Hepatocyte (in vitro differentiated cells): ENCODE data around the gene HPCAL1. TPM values are rescaled to one million over a fixed set of nuclear protein-coding genes. Genes with fewer than 3 reads are reported as not detected.

ENCODE experiments used
- DNase-seq: peaks from one replicate; pipeline ENCODE4 v3.0.0-alpha.2; 2016; ENCODE audit warnings: low spot score
- H2AFZ ChIP-seq: fragments of 200-600 bp; sonication (generic); 2 replicates; pipeline ENCODE4 v1.6.0; 2016; ENCODE audit warnings: antibody characterized with exemption, mild to moderate bottlenecking
- H3K27ac ChIP-seq: fragments of 200-600 bp; sonication (generic); 2 replicates; pipeline ENCODE4 v1.5.1; 2016; ENCODE audit warnings: mild to moderate bottlenecking
- H3K27me3 ChIP-seq: fragments of 200-600 bp; sonication (generic); 2 replicates; pipeline ENCODE4 v1.6.1; 2016
- H3K36me3 ChIP-seq: fragments of 200-600 bp; sonication (generic); replicated peaks from 2 replicates; pipeline ENCODE4 v1.5.1; 2016; ENCODE audit warnings: low read depth; ENCODE audit not compliant: insufficient read depth
- H3K4me1 ChIP-seq: fragments of 200-600 bp; sonication (generic); 2 replicates; pipeline ENCODE4 v1.5.1; 2016; ENCODE audit warnings: mild to moderate bottlenecking, moderate library complexity; ENCODE audit not compliant: insufficient read depth
- H3K4me2 ChIP-seq: fragments of 200-600 bp; sonication (generic); 2 replicates; pipeline ENCODE4 v1.6.0; 2016
- H3K4me3 ChIP-seq: fragments of 200-600 bp; sonication (generic); 2 replicates; pipeline ENCODE4 v1.5.1; 2016; ENCODE audit warnings: mild to moderate bottlenecking
- H3K79me2 ChIP-seq: fragments of 200-600 bp; sonication (generic); 2 replicates; pipeline ENCODE4 v1.6.0; 2017; ENCODE audit warnings: mild to moderate bottlenecking
- H3K9me2 ChIP-seq: fragments of 200-600 bp; sonication (generic); replicated peaks from 2 replicates; pipeline ENCODE4 v1.6.0; 2017; ENCODE audit warnings: mild to moderate bottlenecking; ENCODE audit not compliant: insufficient read depth
- H3K9me3 ChIP-seq: fragments of 200-600 bp; sonication (generic); 2 replicates; pipeline ENCODE4 v1.5.1; 2016; ENCODE audit warnings: low read depth, mild to moderate bottlenecking
- H4K20me1 ChIP-seq: fragments of 200-600 bp; sonication (generic); 2 replicates; pipeline ENCODE4 v1.6.0; 2016; ENCODE audit warnings: mild to moderate bottlenecking; ENCODE audit not compliant: insufficient read depth, poor library complexity, severe bottlenecking
- EZH2 ChIP-seq: fragments of 200-600 bp; sonication (generic); IDR thresholded peaks from 2 replicates; pipeline ENCODE4 v1.6.1; 2016; ENCODE audit warnings: antibody characterized with exemption, mild to moderate bottlenecking, borderline replicate concordance
- EZH2phosphoT487 ChIP-seq: fragments of 200-600 bp; sonication (generic); IDR thresholded peaks from one replicate; pipeline ENCODE4 v1.6.1; 2018; ENCODE audit warnings: antibody characterized with exemption, mild to moderate bottlenecking, low read depth, moderate library complexity; ENCODE audit not compliant: unreplicated experiment, severe bottlenecking
- WGBS: methylation state at CpG from one replicate; pipeline ENCODE4 v1.1.6; 2016; ENCODE audit warnings: low lambda C conversion rate; ENCODE audit errors: missing lambda C conversion rate; 5-methylcytosine and 5-hydroxymethylcytosine counted together
- polyA plus RNA-seq: library from polyadenylated mRNA; unstranded; fragments of >200 nt; fragmentation: Nextera tagmentation; extraction: Ambion mirVana; gene quantifications from 2 replicates; pipeline ENCODE4 v1.2.1, GENCODE V29; 2016
- total RNA-seq: library from RNA; depleted of rRNA; stranded (reverse); fragments of >200 nt; gene quantifications from 2 replicates; pipeline ENCODE4 v1.2.3, GENCODE V29; 2014
- TF ChIP-seq, protein P1 (sequence below): fragments of 200-600 bp; sonication (generic); IDR thresholded peaks from 2 replicates; pipeline ENCODE4 v1.5.1; 2016; ENCODE audit warnings: antibody characterized with exemption, mild to moderate bottlenecking; ENCODE audit not compliant: poor library complexity

HPCAL1 gene
- total and polyA plus RNA-seq, 2 experiments from 2014 or later: 22.5 to 39.1 TPM

- TF ChIP-seq, protein P1, sequence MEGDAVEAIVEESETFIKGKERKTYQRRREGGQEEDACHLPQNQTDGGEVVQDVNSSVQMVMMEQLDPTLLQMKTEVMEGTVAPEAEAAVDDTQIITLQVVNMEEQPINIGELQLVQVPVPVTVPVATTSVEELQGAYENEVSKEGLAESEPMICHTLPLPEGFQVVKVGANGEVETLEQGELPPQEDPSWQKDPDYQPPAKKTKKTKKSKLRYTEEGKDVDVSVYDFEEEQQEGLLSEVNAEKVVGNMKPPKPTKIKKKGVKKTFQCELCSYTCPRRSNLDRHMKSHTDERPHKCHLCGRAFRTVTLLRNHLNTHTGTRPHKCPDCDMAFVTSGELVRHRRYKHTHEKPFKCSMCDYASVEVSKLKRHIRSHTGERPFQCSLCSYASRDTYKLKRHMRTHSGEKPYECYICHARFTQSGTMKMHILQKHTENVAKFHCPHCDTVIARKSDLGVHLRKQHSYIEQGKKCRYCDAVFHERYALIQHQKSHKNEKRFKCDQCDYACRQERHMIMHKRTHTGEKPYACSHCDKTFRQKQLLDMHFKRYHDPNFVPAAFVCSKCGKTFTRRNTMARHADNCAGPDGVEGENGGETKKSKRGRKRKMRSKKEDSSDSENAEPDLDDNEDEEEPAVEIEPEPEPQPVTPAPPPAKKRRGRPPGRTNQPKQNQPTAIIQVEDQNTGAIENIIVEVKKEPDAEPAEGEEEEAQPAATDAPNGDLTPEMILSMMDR: no peak
- TF ChIP-seq EZH2 (no peak), EZH2phosphoT487 (no peak)
- peaks cover 24% of the 10 kb centered on the region for H3K4me1 ChIP-seq
These were observed 109.7 kb downstream of the HPCAL1 start for GRCh38 chr2:10412380-10412779.

DNA sequence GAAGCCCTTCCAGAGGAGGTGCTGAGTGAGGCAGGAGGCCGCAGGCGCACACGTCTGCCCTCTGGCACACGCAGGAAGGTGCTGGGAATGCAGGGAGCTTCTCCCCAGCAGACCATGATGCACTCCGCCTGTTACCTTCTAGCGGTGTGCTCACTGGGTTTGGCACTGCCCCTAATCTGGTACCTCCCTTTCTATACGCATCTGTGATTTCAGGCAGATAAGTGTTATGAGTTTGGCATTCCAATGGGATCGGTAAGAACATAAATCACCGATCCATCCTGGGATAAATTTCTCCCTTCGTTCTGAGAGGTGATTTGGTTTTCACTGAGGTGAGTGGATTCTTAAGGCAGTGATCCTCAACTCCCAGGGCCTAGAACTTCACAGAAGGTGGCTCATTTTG, 110.8 kb downstream of the HPCAL1 start:
- Histone ChIP-seq H4K20me1 (no peaks in the 10 kb centered on the region), H3K4me3 (no peak overlapping the region), H3K79me2 (no peaks in the 10 kb centered on the region), H3K9me2 (no peaks in the 10 kb centered on the region), H3K27ac (peak overlapping the region; percentile 40), H3K9me3 (no peaks in the 10 kb centered on the region), H3K4me2 (no peak overlapping the region), H3K4me1 (peaks cover 23% of the 10 kb centered on the region), H3K27me3 (no peaks in the 10 kb centered on the region), H2AFZ (no peak overlapping the region), H3K36me3 (no peaks in the 10 kb centered on the region)
- TF ChIP-seq EZH2: no peak
- no peak for TF ChIP-seq EZH2phosphoT487
- TF ChIP-seq, protein P1: no peak
- 82% methylated on average over 10 of the region's 10 CpGs for WGBS
- no peak for DNase-seq

More at GRCh38 chr2:10412380-10412779, 109.7 kb downstream of the HPCAL1 start:
- no peak for DNase-seq
- Histone ChIP-seq H3K9me3 (no peaks in the 10 kb centered on the region), H3K79me2 (no peaks in the 10 kb centered on the region), H4K20me1 (no peaks in the 10 kb centered on the region), H3K36me3 (no peaks in the 10 kb centered on the region), H2AFZ (no peak overlapping the region), H3K27ac (no peak overlapping the region), H3K9me2 (no peaks in the 10 kb centered on the region), H3K4me2 (no peak overlapping the region), H3K4me3 (no peak overlapping the region), H3K27me3 (no peaks in the 10 kb centered on the region)
- 94% methylated on average over 3 of the region's 3 CpGs for WGBS

GRCh38 chr2:10413991-10414451, 111.3 kb downstream of the HPCAL1 start:
- no peak for DNase-seq
- TF ChIP-seq EZH2phosphoT487 (no peak), EZH2 (no peak)
- TF ChIP-seq, protein P1: no peak
- H3K27me3 ChIP-seq: no peaks in the 10 kb centered on the region
- H3K27ac ChIP-seq: peak overlapping the region; percentile 40
- no peaks in the 10 kb centered on the region for H3K9me3 ChIP-seq
- H4K20me1 ChIP-seq: no peaks in the 10 kb centered on the region
- no peaks in the 10 kb centered on the region for H3K9me2 ChIP-seq
- H2AFZ ChIP-seq: no peak overlapping the region
- no peaks in the 10 kb centered on the region for H3K79me2 ChIP-seq
- H3K36me3 ChIP-seq: no peaks in the 10 kb centered on the region
- 75% methylated on average over 7 of the region's 7 CpGs for WGBS
- H3K4me1 ChIP-seq: peaks cover 18% of the 10 kb centered on the region
- no peak overlapping the region for H3K4me3 ChIP-seq
- no peak overlapping the region for H3K4me2 ChIP-seq

DNA sequence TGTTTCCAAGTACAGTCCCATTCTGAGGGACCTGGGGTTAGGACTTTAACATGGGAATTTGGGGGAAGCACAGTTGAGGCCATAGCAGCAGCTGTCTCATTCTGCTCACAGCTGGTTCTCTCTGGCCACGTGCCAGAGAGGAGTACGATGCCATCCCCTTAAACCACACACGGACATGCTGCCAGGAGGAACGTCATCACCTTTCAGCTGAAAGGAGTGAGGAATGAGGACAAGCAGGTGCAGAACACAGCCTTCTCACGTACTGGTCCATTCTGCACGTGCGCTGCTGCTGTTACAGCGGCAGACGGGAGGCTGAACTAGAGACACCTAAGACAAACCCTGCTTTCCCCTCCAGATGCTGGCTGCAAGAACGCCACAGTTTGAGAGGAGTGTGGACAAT, 111.9 kb downstream of the HPCAL1 start:
- Histone ChIP-seq H3K9me3 (no peaks in the 10 kb centered on the region), H3K4me3 (no peak overlapping the region), H2AFZ (no peak overlapping the region), H4K20me1 (no peaks in the 10 kb centered on the region), H3K4me2 (no peak overlapping the region), H3K27me3 (no peaks in the 10 kb centered on the region), H3K79me2 (no peaks in the 10 kb centered on the region), H3K36me3 (no peaks in the 10 kb centered on the region), H3K9me2 (no peaks in the 10 kb centered on the region), H3K27ac (peak overlapping the region; percentile 40), H3K4me1 (peaks cover 17% of the 10 kb centered on the region)
- TF ChIP-seq EZH2phosphoT487: no peak
- TF ChIP-seq, protein P1: no peak
- TF ChIP-seq EZH2: no peak
- no peak for DNase-seq
- 85% methylated on average over 10 of the region's 10 CpGs for WGBS
